Aorta (tissue), 5 donors: ENCODE results near the gene MICAL2. TPM values are rescaled to one million over a fixed set of nuclear protein-coding genes. Genes with fewer than 3 reads are reported as not detected.
A peak's percentile ranks its signal among the peaks of the same experiment; 100 is the strongest.

Source experiments
- ATAC-seq: fragments of 200-7000 bp; cut with Tn5 transposase; one replicate; pipeline ENCODE4 v1.9.1; 2022; ENCODE audit warnings: moderate library complexity; ENCODE audit not compliant: low FRiP score
- DNase-seq, 2 donors: peaks; one replicate each; pipeline ENCODE4 v3.0.0-alpha.2; 2020
- H3K27ac ChIP-seq, 2 donors: one replicate each; pipeline ENCODE4 v1.5.1; 2013; ENCODE audit warnings: low read length in 2 of 2, mild to moderate bottlenecking in 2 of 2, moderate library complexity in 2 of 2, control low read depth in 1 of 2, inconsistent platforms in 1 of 2, low read depth in 1 of 2
- H3K27me3 ChIP-seq, 2 donors: one replicate each; pipeline ENCODE4 v1.6.1; 2013; ENCODE audit warnings: control low read depth in 1 of 2, low read length in 1 of 2, mild to moderate bottlenecking in 1 of 2, moderate library complexity in 1 of 2; ENCODE audit not compliant: insufficient read depth in 2 of 2, control insufficient read depth in 1 of 2
- H3K36me3 ChIP-seq, 2 donors: one replicate each; pipeline ENCODE4 v1.6.1; 2013; ENCODE audit warnings: control low read depth in 1 of 2, low read length in 1 of 2, mild to moderate bottlenecking in 1 of 2; ENCODE audit not compliant: insufficient read depth in 2 of 2, control insufficient read depth in 1 of 2
- H3K4me1 ChIP-seq, 2 donors: one replicate each; pipeline ENCODE4 v1.6.1; 2013; ENCODE audit warnings: low read length in 2 of 2, control low read depth in 1 of 2, mild to moderate bottlenecking in 1 of 2, moderate library complexity in 1 of 2; ENCODE audit not compliant: insufficient read depth in 2 of 2, control insufficient read depth in 1 of 2
- H3K4me3 ChIP-seq, 2 donors: one replicate each; pipeline ENCODE4 v1.5.1; 2013; ENCODE audit warnings: low read length in 2 of 2, control low read depth in 1 of 2, mild to moderate bottlenecking in 1 of 2
- H3K9me3 ChIP-seq: one replicate; pipeline ENCODE4 v1.6.1; 2013; ENCODE audit warnings: mild to moderate bottlenecking, low read length; ENCODE audit not compliant: control insufficient read depth
- WGBS, 2 donors: extraction: QIAGEN DNeasy Blood & Tissue Kit; methylation state at CpG; one replicate each; pipeline ENCODE4 v1.1.7; 2013; 5-methylcytosine and 5-hydroxymethylcytosine counted together
- intact Hi-C, 2 donors: fragments of 100-400 bp; cut with DNase I; formaldehyde crosslinking; loops; one replicate each; pipeline versions ENCODE4 v1.14.2 to v1.15.0; 2022
- polyA plus RNA-seq, 2 donors: library from polyadenylated mRNA; stranded (reverse); fragments of 200-250 nt; gene quantifications; one replicate each; pipeline ENCODE4 v1.2.3, GENCODE V29; 2013
- total RNA-seq, 2 donors: library from RNA; stranded (reverse); fragmentation: NEBNext Ultra II Directional; extraction: Animal tissue kit (Norgen Biotek cat#: 25700); gene quantifications; one replicate each; pipeline ENCODE4 v1.2.1, GENCODE V29; 2021
- donor health status: healthy with polysubstance abuse.
- donor health status: Bipolar disorder and iron deficiency.
- donor health status: DM: no; HTN: no; CAD: no.
- donor health status: DM: no; HTN: no; CAD: no.
- donor health status: DM: yes; HTN: yes; CAD: no.

Gene MICAL2
- total and polyA plus RNA-seq, 4 donors, result 87.7 to 605 (median 280) TPM

DNA sequence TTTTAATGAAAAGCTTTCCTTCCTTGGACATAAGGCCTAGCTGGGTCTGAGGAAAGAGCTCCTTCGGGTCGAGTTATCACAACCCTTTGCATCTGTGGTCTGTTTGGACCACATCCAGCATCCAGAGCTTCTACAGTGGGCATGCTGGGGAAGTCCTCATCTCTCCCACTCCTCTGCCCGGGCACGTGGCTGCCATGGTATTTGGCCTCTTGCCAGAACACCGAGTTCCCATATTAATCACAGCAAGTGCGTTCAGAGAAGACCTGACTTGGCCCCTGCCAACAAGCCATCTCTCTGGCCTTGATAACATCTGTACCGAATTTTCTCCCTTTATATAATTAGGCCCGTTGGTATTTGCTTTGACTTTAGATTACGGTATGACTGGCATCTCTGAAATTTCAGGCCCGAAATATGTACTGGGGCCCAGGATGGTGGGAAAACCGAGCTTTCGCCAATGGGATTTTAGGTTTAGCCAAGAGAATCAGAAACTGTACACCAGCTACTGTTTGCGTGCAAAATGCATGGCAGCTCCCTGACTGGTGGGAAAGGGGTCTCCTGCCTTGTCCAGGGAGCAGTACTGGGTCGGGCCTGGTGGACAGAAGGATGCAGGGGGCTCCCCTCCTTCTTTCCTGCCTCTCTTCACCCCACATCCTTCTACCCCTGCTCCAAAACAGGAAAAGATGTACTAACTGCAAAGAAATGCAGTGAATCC is 90.0 kb downstream of the MICAL2 start:
- DNase-seq, result peak; percentile 83 to 85
- peak overlapping the region; percentile 95 to 99 for H3K27ac ChIP-seq

DNA sequence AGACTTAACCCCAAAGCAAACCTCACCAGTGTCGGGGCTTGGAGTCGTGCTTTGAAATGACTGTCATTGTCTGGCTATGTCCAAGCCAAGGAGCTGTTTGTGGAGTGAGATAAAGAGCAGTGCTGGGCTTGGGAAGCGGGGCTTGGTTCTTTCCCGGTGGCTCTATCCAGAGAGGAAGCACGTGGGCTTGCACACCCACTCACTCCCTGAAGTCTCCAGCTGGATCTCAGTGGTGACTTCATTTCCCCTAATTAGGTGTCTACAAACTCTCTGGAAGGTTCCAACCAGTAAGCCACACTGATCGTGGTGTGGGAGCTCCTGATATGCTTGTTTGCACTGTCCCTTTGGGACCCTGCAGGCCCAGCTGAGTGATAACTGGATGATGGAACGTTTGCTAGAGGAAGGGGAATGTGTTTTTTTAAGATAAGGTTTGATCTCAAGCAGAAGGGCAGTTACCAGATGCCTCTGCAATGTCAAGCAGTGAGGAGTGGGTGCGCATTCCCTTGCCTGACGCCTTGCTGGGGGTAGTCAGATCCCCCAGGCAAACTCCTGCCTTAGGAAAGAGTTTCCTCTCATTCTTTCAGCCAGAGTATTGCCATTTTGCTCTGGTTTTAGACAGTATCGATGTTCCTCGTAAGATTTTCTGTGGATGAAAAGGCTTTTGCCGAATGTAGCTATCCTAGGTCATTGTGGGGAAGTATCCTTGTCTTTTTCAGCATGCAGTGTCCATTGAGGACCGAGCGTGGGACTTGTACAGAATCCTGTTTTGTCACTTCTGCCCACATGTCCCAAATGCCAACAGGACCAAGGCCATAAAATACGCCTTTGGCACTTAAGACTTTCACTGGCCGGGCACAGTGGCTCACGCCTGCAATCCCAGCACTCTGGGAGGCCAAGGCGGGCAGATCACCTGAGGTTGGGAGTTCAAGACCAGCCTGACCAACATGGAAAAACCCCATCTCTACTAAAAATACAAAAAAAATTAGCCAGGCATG is 90.9 kb downstream of the MICAL2 start:
- DNase-seq, result peak; percentile 88 to 91
- Histone ChIP-seq H3K27ac (peak overlapping the region; percentile 95 to 99), H3K27me3 (no peaks in the 10 kb centered on the region)

More for the DNA sequence above, 90.0 kb downstream of the MICAL2 start:
- peaks cover 0 to 12% of the 10 kb centered on the region in 2 donors for H3K36me3 ChIP-seq
- H3K9me3 ChIP-seq, result no peaks in the 10 kb centered on the region
- no peak for ATAC-seq
- WGBS, 2 donors, result 1 to 4% methylated on average over 14 of the region's 14 CpGs
- peaks cover 9 to 11% of the 10 kb centered on the region in 2 donors for H3K4me1 ChIP-seq
- H3K4me3 ChIP-seq, result no peak overlapping the region
- H3K27me3 ChIP-seq, result no peaks in the 10 kb centered on the region
- intact Hi-C loops, result loop anchor here in 1 of 2 donors (5.0 kb wide), 1 partner anchor 38 kb away; no protein-coding TSS in a partner anchor

DNA sequence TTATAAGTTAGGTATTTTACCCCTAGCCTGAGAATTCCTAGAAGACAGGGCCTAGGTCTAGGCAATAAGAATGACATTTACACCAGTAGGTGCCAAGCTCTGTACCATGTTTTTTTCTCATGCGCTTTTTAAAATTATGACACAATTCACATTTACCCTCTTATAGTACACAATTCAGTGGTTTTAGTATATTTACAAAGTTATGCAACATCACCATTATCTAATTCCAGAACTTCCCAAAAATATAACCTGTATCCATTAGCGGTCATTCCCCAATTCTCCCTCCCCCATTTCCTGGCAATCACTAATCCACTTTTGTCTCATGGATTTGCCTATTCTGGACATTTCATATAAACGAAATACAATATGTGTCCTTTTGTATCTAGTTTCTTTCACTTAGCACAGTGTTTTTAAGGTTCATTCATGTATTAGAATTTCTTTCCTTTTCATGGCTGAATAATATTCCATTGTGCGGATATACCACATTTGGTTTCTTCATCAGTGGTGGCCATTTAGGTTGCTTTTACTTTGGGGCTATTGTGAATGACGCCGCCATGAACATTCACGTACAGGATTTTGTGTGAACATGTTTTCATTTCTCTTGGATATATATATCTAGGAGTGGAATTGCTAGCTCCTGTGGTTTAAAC is 92.4 kb downstream of the MICAL2 start:
- intact Hi-C loops, result loop anchor here in 1 of 2 donors (5.0 kb wide), 1 partner anchor 40 kb away; no protein-coding TSS in a partner anchor
- H3K9me3 ChIP-seq, result no peaks in the 10 kb centered on the region
- peaks cover 0 to 17% of the 10 kb centered on the region in 2 donors for H3K36me3 ChIP-seq
- H3K4me3 ChIP-seq, result no peak overlapping the region
- peak overlapping the region in 1 of 2 donors; percentile 53 for H3K27ac ChIP-seq
- ATAC-seq (no peak), DNase-seq (no peak)
- H3K27me3 ChIP-seq, result no peaks in the 10 kb centered on the region
- peaks cover 6% of the 10 kb centered on the region in 2 donors for H3K4me1 ChIP-seq
- WGBS, 2 donors, result 95% methylated on average over 7 of the region's 7 CpGs

More for the DNA sequence above, 90.9 kb downstream of the MICAL2 start:
- Histone ChIP-seq H3K4me1 (peaks cover 9 to 11% of the 10 kb centered on the region in 2 donors), H3K4me3 (no peak overlapping the region), H3K36me3 (peaks cover 0 to 12% of the 10 kb centered on the region in 2 donors), H3K9me3 (no peaks in the 10 kb centered on the region)
- intact Hi-C loops, result loop anchor here in 1 of 2 donors (5.0 kb wide), 1 partner anchor 39 kb away; no protein-coding TSS in a partner anchor
- ATAC-seq, result peak; percentile 87
- WGBS, 2 donors, result 7 to 12% methylated on average over 18 of the region's 18 CpGs

DNA sequence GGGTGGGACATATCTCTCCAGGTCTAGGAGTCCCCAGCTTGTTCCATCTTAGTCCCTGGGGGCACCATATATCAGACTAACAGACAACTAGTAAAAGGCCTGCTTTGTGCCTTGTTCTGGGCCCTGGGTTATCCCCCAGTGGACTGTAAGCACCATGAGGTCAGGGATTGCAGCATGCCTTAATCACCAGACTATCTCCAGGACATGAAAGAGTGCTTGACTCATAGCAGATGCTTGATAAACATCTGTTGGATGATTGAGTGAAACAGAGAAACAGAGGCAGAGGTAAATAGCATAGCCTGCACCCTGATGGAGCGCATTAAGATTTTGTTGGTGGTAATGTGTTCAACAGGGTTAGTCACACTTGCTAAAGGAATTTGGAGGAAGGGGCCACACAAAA is 94.1 kb downstream of the MICAL2 start:
- intact Hi-C loops, result loop anchor here in 1 of 2 donors (5.0 kb wide), 1 partner anchor 42 kb away; no protein-coding TSS in a partner anchor
- Histone ChIP-seq H3K4me3 (no peak overlapping the region), H3K27me3 (no peaks in the 10 kb centered on the region), H3K4me1 (peaks cover 2 to 6% of the 10 kb centered on the region in 2 donors), H3K9me3 (no peaks in the 10 kb centered on the region), H3K36me3 (peaks cover 0 to 17% of the 10 kb centered on the region in 2 donors), H3K27ac (peak overlapping the region in 1 of 2 donors; percentile 88)
- 96 to 100% methylated on average over 1 of the region's 1 CpG for WGBS, 2 donors
- DNase-seq, result no peak
- ATAC-seq, result no peak

DNA sequence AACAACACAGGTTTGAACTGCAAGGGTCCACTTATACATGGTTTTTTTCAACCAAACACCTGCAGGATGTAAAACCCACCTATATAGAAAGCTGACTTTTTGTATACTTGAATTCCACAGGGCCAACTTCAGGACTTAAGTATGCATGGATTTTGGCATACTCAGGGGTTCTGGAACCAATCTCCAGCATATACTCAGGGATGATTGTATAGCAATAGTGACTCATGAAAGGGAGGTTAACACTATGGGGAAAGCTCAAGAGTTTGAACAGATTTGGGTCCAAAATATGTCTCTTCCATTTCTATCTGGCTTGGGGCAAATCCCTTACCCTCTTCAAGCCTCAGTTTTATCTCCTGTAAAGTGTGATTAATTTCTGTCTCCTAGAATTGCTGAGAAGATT is 94.9 kb downstream of the MICAL2 start:
- peaks cover 0 to 6% of the 10 kb centered on the region in 2 donors for H3K4me1 ChIP-seq
- peak overlapping the region in 1 of 2 donors; percentile 50 for H3K27ac ChIP-seq
- H3K27me3 ChIP-seq, result no peaks in the 10 kb centered on the region
- H3K36me3 ChIP-seq, result peaks cover 2 to 22% of the 10 kb centered on the region in 2 donors
- DNase-seq (no peak), ATAC-seq (no peak)
- H3K4me3 ChIP-seq, result no peak overlapping the region
- intact Hi-C loops, result no loop called here
- no peaks in the 10 kb centered on the region for H3K9me3 ChIP-seq

DNA sequence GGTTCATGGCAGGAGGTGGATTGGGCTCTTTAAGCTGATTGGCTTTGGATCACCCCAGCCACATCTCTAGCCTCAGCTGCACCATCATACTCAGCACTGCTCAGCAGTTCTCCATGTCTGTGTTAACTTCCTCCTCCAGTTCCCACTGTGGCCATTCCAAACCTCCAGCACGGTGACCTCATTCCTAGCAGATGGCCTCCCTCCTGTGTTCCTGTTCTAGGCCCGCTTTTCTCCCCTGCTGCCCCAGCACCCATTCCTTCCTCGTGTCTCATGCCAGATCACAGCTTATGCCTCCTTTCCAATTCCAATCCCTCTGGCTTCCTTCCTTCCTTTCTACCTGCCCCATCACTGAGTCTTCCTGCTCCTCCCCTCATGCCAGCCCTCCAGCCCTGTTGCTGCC is 96.1 kb downstream of the MICAL2 start:
- no peak for ATAC-seq
- peak in 1 of 2 donors; percentile 59 for DNase-seq
- WGBS, 2 donors, result 48 to 57% methylated on average over 3 of the region's 3 CpGs

DNA sequence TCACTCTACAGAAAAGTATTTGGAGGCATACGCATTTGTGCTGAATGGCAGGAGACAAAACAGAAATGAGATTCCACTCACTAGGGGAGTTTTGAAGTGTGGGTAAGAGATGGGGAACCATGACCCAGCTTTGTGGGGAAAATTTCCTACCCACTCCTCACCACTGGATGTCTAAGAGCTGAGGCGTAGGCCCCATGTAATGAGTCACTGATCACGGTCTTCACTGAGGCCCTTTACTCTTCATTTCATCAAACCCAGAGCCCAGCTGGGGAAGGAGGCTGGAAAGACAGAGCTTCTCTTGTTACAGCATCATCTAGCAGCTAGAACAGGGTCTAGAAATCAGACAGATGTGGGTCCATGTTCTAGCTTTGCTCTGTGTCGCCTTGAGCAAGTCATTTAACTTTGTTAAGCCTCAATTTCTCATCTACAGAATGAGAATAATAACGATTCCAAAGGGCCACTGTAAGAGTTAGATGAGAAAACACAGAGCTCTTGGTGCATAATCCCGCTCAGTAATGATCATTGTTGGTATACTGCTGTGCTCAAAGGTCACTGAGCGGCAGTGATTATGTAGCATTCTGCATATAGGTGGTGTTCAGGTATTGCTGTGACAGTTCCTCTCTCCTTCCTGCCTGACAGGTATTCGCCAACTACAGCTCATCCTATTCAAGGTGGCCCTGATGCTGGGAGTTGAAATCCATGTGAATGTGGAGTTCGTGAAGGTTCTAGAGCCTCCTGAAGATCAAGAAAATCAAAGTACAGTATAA is 97.2 kb downstream of the MICAL2 start:
- H3K36me3 ChIP-seq, result peaks cover 8 to 31% of the 10 kb centered on the region in 2 donors
- ATAC-seq, result no peak
- peak overlapping the region in 1 of 2 donors; percentile 1 for H3K27ac ChIP-seq
- no peaks in the 10 kb centered on the region for H3K4me1 ChIP-seq
- H3K27me3 ChIP-seq, result no peaks in the 10 kb centered on the region
- DNase-seq, result no peak
- no peaks in the 10 kb centered on the region for H3K9me3 ChIP-seq
- no peak overlapping the region for H3K4me3 ChIP-seq
- 74 to 90% methylated on average over 9 of the region's 9 CpGs for WGBS, 2 donors
- intact Hi-C loops, result no loop called here

More for the DNA sequence above, 96.1 kb downstream of the MICAL2 start:
- H3K36me3 ChIP-seq, result peaks cover 3 to 25% of the 10 kb centered on the region in 2 donors
- H3K4me3 ChIP-seq, result no peak overlapping the region
- no peaks in the 10 kb centered on the region for H3K9me3 ChIP-seq
- H3K4me1 ChIP-seq, result no peaks in the 10 kb centered on the region
- peak overlapping the region; percentile 1 to 20 for H3K27ac ChIP-seq
- intact Hi-C loops, result no loop called here
- no peaks in the 10 kb centered on the region for H3K27me3 ChIP-seq
